Stimulated activated CD4-positive, alpha-beta T cell treated with anti-CD3 and anti-CD28 coated beads, Interleukin-12 subunit alpha, Interleukin-12 subunit beta, amount 100 ng/mL, for 48 hours (primary cell): Measurements from ENCODE around the gene HTRA2.
A peak's percentile ranks its signal among the peaks of the same experiment; 100 is the strongest.
"Not testable (repeated sequence)": the region's sequence is repeated elsewhere in the genome, so short reads cannot be mapped to it uniquely, and the experiment has no call there.

Source experiments
- DNase-seq, 3 donors: peaks; one replicate each; pipeline ENCODE4 v3.0.0-alpha.2; 2020; ENCODE audit warnings: low read depth in 2 of 3, low spot score in 1 of 3

HTRA2 gene

DNA sequence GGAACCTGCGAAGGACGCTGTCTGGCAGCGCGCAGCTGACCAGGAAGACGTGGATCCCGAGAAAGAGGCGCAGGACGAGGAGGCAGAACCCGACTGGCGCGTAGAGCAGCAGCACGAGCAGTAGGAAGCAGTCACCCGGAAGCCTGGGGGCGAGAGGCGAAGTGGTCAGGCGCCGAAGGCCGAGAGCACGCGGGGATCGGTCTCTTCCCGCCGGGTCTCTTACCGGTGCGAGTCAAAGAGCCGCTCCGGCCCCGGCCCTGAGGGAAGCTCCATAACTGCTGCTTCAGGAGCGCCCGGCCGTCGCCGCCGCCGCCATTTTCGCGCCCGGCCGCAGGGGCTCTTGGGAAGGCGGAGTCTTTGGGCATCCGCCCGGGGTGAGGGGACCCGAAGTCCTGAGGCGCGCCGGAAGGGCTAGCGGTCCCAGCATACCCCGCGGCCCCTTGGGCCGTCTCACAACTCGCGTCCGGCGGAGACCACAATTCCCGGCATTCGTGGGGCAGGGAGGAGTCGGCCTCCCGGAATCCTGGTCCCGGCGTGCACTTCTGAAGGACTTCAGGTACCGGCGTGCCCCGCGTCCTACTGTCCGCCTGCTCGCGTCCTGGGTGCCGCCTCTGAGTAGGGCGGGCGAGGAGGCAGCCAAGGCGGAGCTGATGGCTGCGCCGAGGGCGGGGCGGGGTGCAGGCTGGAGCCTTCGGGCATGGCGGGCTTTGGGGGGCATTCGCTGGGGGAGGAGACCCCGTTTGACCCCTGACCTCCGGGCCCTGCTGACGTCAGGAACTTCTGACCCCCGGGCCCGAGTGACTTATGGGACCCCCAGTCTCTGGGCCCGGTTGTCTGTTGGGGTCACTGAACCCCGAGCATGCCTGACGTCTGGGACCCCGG, at the start of gene HTRA2, which contains the start of gene AUP1:
Gene HTRA2, plus strand, starts transcription at position 577 of the 882 bp plus-strand sequence. Its CDS starts 74 bp downstream, at position 651.
Gene AUP1, minus strand, starts transcription at position 350 of the 882 bp plus-strand sequence. Its CDS starts 77 bp downstream, at position 273.
- peak; percentile 86 to 94 (median 92) for DNase-seq

GRCh38 chr2:74481431-74481830, 48.3 kb upstream of the HTRA2 start:
- no peak for DNase-seq

DNA sequence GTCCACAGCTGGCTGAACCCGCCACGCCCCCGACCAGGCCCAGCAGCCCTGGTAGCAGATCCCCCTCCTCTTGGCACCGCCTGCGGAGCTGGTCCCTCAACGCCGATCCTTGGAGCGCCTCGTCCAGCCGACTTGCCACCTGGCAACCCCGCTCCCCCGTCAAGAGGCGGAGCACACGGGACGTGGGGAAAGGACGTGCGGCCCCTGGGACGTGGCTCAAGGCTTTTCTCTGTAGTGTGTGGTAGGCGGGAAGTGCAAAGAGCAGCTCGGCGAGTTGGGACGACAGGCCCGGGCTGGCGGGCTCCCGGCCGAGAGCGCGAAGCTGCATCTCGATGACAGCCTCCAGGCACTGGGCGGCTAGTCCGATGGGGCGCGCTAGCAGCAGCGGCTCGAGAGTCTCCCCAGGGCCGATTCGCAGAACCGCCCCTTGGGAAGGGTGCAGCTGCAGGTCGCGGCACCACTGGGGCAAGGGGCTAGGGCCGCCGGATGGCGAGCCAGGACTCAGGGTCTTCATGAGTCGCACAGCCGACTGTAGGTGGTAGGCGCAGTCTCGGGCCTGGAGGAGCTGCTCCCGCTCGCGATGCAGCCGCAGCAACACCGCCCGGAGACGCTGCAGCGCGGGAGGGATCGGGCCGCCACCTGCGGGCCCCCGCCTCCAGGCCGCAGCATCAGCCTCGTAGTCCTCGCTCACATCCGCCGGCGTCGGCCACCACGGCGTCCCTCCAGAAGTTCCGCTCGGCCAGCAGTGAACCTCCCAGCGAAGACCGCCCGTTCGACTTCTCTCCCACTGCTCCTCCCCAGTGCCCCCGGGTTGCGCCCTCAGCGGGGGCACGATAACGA, 47.6 kb upstream of the HTRA2 start:
- no peak for DNase-seq

DNA sequence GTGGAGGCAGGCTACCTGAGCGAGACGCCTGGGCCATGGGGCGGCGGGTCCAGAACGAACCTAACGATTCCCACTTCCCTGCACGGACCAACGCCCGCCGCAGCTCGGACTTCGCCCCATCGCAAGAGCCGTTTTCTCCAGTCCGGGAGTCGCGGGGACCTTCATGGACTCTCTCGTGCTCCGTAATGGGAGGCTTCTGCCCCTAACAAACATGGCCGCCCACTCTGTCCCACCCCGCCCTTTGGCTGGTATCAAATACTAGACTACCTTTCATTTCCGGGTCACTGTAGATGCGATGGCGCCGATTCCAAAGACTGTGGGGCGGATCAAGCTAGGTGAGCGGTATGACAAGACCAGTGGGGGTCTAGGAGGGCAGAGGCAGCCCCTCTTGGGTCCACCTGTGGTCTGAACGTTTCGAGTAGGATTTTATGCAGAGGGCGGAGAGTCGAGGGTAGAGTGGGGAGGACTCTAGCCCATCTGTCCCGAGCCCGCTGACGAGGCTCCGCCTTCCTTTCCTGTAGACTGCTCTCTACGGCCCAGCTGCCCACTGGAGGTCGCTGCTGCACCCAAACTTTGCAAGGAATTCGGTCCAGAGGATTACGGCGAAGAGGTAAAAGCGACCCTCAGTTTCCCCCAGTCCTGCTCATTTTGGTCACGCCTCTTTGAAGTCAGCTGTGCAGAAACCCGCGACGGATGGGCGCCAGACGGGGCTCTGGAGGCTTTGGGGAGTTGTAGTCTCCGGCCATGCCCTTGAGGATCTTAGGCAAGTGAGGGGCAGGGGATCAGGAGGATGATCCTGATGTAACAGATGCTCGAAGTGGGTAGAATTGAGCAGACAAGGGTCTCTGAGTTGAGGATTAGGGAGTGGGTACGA, 46.7 kb upstream of the HTRA2 start, which contains the start of the genes CCDC142 and TTC31:
Gene CCDC142, minus strand, starts transcription at position 198 of the 874 bp plus-strand sequence. Its CDS starts 161 bp downstream, at position 37.
Gene TTC31, plus strand, starts transcription at position 281 of the 874 bp plus-strand sequence. Its CDS starts 15 bp downstream, at position 296.
- DNase-seq, result peak; percentile 88 to 89 (median 89)

DNA sequence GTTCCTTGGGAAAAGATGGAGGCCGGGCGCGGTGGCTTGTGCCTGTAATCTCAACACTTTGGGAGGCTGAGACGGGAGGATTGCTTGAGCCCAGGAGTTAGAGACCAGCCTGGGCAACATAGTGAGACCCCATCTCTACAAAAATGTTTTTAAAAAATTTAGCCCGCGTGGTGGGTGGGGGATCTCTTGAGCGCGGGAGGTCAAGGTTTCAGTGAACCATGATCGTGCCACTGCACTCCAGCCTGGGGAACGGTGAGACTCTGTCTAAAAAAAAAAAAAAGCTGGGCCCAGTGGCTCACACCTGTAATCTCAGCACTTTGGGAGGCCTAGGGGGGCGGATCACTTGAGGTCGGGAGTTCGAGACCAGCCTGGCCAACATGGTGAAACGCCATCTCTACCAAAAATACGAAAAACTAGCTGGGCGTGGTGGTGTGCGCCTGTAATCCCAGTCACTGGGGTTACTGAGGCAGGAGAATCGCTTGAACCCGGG, 46.0 kb upstream of the HTRA2 start:
- DNase-seq, result not testable (repeated sequence)

- DNase-seq, result no peak
Observed at GRCh38 chr2:74486141-74486540, 43.6 kb upstream of the HTRA2 start.

DNA sequence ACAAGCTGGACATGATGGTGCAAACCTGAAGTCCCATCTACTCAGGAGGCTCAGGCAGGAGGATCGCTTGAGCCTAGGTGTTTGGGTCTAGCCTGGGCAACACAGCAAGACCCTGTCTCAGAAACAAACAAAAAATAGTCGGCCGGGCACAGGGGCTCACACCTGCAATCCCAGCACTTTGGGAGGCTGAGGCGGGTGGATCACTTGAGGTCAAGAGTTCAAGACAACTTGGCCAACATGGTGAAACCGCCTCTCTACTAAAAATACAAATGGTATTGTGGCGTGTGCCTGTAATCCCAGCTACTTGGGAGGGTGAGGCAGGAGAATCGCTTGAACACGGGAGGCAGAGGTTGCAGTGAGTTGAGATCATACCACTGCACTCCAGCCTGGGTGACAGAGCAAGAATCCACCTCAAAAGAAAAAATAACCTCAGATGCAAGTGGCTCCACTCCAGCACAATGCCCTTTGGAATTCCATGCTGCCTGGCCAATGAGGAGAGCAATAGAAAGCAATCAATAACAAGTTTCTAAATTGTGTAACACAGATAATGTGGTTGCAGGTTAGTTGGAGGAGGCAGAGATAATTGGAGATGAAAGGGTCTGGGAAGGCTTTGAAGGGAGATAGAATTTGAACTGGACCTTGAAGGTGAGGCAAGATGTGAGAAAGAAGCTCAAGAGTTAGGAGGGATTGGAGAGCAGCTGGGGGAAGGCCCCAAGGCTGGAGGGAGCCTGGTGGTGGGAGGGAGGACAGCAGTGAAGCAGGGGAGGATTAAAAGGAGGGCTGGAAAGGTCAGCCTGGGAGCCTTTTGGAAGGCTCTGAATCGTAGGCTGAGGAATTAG, 40.9 kb upstream of the HTRA2 start:
- DNase-seq, result no peak

GRCh38 chr2:74489906-74490305, 39.8 kb upstream of the HTRA2 start:
- DNase-seq, result no peak

DNA sequence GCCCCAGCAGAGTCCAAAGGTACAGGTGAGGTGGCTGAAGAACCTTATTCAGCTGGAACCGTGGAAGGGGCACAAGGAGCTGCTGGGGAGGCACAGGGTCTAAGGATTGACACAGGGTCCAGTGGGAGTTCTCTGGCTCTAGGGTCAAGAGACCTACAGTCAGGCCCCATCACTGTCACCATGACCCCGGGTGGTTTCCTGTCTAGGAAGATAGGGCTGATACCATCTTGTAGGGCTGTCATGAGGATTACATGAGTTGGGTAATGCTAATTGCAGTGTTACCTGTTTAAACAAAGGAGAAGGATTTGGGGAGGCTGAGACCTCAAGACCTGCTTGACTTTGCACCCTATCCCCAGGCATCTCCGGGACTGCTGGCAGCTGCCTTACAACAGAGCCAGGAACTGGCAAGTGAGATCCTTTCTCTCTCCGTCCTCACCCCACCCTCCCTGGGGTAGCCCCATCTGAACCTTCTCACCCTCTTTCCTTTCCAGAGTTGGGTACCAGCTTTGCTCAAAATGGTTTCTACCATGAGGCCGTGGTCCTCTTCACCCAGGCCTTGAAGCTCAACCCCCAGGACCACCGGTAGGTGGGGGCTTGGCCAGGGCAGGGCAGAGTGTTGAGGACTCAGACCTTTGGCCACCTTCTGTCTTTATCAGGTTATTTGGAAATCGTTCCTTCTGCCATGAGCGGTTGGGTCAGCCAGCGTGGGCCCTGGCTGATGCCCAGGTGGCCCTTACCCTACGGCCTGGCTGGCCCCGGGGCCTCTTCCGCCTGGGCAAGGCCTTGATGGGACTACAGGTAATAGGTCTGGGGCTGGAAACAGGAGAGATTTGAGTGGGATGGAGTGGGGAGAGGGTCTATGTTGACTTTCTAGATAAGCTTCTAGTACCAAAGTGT, 37.8 kb upstream of the HTRA2 start:
- no peak for DNase-seq

DNA sequence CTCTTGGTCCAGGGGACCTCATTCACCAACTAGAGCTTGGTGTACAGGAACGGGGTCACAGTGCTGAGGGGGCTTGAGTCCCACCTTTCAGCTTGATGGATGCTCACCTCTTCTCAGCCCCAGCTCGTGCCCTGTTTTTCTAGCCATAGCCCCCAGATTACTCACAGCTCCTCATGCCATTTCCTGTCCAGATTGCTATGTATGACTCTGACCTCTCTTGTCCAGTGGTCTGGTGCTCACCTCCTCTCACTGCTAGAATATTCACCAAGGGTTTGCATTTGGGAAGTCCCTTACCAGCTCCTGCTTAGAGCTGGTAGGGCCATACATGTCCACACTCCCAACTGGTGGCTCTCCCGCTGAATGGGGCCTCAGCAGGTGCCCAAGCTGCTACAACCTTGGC, 36.2 kb upstream of the HTRA2 start:
- no peak for DNase-seq

GRCh38 chr2:74495440-74495839, 34.3 kb upstream of the HTRA2 start:
- DNase-seq, result no peak

- no peak for DNase-seq
Observed at GRCh38 chr2:74496997-74497776, 32.5 kb upstream of the HTRA2 start.

- no peak for DNase-seq
Observed at GRCh38 chr2:74497777-74498499, 31.8 kb upstream of the HTRA2 start.

- no peak for DNase-seq
Observed at GRCh38 chr2:74498500-74499266, 31.1 kb upstream of the HTRA2 start.

DNA sequence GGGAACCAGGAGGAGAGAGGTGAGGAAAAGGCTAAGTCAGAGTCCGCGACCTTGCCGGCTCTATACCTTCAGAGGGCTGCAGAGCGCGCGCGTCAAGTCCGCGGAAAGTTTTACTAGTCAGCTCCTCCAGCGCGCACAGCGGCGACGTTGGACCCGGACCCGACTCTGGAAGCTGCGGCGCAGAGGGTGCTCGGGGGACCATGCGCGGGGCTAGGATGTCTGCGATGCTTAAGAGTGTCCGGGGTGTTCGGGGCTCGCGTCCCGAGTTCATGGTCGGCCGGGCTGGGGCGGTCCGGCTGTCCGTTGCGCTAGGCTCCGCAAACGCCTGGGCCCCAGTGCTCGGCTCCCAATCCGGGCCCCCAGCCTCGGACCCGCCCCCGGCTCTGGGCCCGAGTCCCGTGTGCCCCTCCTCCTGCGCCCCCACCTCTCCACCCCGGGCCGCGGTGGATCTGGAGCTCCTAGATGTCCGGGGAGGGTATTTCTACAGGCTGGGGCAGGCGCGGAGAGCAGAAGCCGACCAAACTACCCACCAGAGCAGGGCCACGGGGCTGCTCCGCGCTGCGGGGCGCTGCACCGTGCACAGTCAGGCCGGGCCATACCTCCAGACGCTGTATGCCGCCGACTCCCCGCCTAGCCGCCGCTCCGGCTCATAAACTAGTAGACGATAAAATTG, 30.3 kb upstream of the HTRA2 start, which contains the start of gene LBX2:
Gene LBX2, minus strand, starts transcription at position 337 of the 673 bp plus-strand sequence. Its CDS starts 66 bp downstream, at position 271.
- DNase-seq, result no peak
